GM19328 (cell line): Measurements from ENCODE around the gene MRPL39.
A peak's percentile ranks its signal among the peaks of the same experiment; 100 is the strongest.
"Not testable (repeated sequence)": the region's sequence is repeated elsewhere in the genome, so short reads cannot be mapped to it uniquely, and the experiment has no call there.

Source experiments
- ATAC-seq: cut with Tn5 transposase; IDR thresholded peaks from one replicate; pipeline ENCODE4 v1.9.1; 2021; ENCODE audit warnings: mild to moderate bottlenecking, moderate library complexity; ENCODE audit not compliant: unreplicated experiment

Gene MRPL39

DNA sequence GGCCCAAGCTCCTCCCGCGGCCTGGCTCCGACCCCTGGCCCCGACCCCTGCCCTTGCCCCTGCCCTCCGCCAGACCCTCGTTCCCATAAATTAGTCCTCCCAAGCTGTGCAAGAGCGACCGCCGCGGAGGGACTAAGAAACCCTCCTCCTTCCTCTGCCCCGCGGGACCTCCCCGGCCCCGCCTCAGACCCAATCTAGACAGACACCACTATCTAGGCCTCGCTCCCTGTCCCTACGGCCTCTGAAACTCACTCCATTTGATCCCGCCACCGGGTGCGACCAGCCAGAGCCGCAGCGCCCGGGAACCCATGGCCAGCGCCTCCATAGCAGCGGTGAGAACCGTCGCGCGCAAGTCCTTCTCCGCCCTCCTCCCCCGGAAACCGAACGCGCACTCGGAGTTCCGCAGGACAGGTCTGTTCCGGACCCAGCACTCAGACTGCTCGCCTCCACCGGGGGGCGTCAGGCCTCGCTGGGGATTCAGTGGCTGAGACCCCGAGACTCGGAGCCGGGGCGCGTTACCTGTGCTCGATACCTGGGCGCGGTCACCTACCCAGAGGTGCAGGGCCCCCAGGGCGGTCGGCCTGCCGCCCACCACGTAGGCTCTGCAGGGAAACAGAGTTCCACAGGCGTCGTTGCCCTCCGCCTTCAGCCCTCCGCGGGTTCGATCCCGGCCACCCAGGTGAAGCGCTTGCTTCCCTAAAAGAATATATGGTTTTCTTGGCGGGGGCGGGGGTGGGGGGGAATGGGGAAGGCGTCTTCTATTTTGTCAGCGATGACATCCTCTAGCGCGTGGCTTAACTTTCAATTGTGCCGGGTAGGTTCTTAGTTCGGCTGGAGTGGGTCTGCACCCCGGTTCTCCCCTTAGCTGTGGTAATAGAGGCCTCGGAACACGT, at the start of gene MRPL39:
Gene MRPL39, minus strand, starts transcription at position 331 of the 893 bp plus-strand sequence. Its CDS starts 6 bp downstream, at position 325.
- peak; percentile 92 for ATAC-seq

- no peak for ATAC-seq
These were observed 49.1 kb upstream of the MRPL39 start for GRCh38 chr21:25656412-25656811.

DNA sequence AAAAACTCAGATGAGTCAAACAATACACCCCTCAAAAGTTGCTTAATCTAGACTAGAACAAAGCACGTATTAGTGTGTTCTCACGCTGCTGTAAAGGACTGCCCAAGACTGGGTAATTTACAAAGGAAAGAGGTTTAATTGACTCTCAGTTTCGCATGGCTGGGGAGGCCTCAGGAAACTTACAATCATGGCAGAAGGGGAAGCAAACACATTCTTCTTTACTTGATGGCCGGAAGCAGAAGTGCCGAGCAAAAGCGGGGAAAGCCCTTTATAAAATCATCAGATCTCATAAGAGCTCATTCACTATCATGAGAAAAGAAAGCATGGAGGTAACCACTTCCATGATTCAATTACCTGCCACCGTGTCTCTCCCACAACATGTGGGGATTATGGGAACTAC, 41.9 kb upstream of the MRPL39 start:
- no peak for ATAC-seq

- ATAC-seq: no peak
These were observed 40.4 kb upstream of the MRPL39 start for GRCh38 chr21:25647647-25648046.

GRCh38 chr21:25646474-25646873, 39.2 kb upstream of the MRPL39 start:
- no peak for ATAC-seq

- no peak for ATAC-seq
These were observed 36.2 kb upstream of the MRPL39 start for GRCh38 chr21:25643486-25643885.

DNA sequence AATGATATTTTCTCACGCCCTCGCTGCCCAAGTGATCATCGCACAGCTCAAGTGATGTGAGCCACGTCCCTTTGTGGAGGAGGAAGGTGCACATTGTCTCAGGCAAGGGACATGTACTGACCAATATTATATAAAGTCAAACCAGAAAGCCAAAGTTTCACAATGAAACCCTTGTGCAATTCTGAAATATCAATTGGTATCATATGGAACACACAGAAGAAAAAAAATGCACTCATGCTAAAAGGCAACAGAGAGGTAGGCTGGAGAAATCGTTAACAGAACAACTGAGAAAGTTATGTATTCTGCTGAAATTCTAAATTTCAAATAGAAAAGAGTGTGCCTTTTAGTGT, 33.6 kb upstream of the MRPL39 start:
- ATAC-seq: no peak

- ATAC-seq: no peak
These were observed 33.1 kb upstream of the MRPL39 start for GRCh38 chr21:25640202-25640942.

- ATAC-seq: peak; percentile 55
These were observed 32.4 kb upstream of the MRPL39 start for GRCh38 chr21:25639551-25640201.

GRCh38 chr21:25638660-25639550, 31.6 kb upstream of the MRPL39 start, which contains the start of gene JAM2:
TSS of gene JAM2 (plus strand) at chr21:25639258. CDS start at chr21:25639822, 564 bp downstream.
- ATAC-seq: peak; percentile 46

DNA sequence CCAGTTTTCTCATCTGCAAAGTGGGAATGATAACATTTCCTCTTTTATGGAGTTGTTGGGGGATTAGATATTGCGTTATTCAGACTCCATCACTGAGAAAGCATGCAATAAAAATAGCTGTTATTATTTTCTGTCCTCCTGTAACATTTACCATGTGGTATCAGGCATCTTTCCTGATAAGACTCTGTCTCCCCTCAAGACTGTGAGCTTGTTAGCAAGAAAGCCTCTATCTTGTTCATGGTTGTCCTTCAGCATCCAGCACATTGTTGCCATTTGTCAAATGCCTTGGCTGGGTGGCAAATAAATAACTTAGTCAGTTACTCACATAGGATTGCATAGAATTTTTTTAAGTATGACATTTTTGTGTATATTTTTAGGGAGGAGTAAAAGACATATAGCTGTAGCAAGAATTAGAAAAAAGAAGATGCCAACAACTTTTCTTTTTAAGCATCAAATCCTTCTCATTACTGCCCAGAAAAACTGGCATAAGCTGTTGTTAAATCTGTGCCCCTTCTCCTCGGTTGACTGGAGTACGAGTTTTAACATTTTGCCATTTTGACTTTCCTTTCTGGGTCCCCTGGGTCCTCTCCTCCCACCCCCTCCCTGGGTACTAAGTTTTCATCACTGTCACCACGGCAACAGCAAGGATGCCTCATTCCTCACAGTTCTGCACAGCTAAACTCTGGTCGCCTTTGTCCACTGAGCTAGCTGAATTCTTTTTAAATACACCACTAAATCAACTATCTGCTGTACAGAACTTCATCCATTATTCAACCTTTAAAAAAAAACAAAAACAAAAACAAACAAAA, 30.8 kb upstream of the MRPL39 start:
- no peak for ATAC-seq

GRCh38 chr21:25636727-25637126, 29.4 kb upstream of the MRPL39 start:
- no peak for ATAC-seq

- ATAC-seq: no peak
These were observed 28.0 kb upstream of the MRPL39 start for GRCh38 chr21:25635310-25635709.

- ATAC-seq: no peak
These were observed 25.0 kb upstream of the MRPL39 start for GRCh38 chr21:25632296-25632695.

DNA sequence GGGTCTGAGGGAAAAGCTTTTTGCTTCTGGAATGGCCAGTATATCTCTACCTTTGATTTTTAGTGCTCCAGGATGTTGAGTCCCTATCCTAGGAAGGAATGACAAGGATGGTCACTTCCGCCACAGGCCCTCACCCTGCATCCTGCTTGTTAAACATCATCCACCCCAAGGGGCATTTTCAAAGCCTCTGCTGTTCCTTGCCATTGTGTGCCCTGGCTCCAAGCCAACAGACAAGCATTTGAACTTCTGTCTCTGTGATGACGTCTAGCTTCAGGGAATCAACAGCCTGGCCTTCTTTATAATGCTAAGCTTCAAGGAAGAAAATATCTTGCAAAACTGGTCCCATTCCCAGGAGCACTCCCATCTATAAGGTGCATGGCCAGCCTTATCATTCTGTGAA, 19.5 kb upstream of the MRPL39 start:
- no peak for ATAC-seq

- ATAC-seq: not testable (repeated sequence)
These were observed 18.7 kb upstream of the MRPL39 start for GRCh38 chr21:25625776-25626555.

GRCh38 chr21:25625036-25625435, 17.8 kb upstream of the MRPL39 start:
- ATAC-seq: no peak

DNA sequence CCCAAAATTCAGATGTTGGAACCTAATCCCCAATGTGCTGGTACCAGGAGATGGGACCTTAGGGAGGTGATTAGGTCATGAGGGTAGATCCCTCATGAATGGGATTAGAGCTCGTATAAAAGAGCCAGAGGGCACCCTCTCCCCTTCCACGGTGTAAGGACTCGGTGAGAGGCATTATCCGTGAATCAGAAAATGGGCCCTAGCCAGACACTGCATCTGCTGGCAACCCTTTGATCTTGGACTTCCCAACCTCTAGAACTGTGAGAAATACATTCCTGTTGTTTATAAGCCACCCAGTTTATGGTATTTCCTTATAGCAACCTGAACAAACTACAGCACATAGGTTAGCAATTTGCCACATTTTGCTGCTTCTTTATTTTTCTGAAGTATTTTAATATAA, 17.2 kb upstream of the MRPL39 start:
- no peak for ATAC-seq

- no peak for ATAC-seq
These were observed 11.9 kb upstream of the MRPL39 start for GRCh38 chr21:25619198-25619597.
